GM23248 (cell line): ENCODE data around the gene CIRBP.

Source experiments
- EZH2 ChIP-seq: fragments of 200-600 bp; sonication (generic); IDR thresholded peaks from 2 replicates; pipeline ENCODE4 v1.6.1; 2018; ENCODE audit warnings: antibody characterized with exemption, mild to moderate bottlenecking; ENCODE audit not compliant: insufficient read depth, poor library complexity, severe bottlenecking
- EZH2phosphoT487 ChIP-seq: fragments of 200-600 bp; sonication (generic); IDR thresholded peaks from 2 replicates; pipeline ENCODE4 v1.6.1; 2018; ENCODE audit warnings: antibody characterized with exemption, moderate library complexity, mild to moderate bottlenecking, low read depth; ENCODE audit not compliant: insufficient read depth

GRCh38 chr19:1249990-1250436 lies 19.1 kb upstream of the CIRBP start:
- TF ChIP-seq EZH2 (no peak), EZH2phosphoT487 (no peak)
